Measurements from ENCODE around the gene IGF2BP3. TPM values are rescaled to one million over a fixed set of nuclear protein-coding genes. Genes with fewer than 3 reads are reported as not detected.

IGF2BP3 gene
- total RNA-seq, 4 donors from 2014 or later: 0.13 to 0.35 TPM; not detected in 2

DNA sequence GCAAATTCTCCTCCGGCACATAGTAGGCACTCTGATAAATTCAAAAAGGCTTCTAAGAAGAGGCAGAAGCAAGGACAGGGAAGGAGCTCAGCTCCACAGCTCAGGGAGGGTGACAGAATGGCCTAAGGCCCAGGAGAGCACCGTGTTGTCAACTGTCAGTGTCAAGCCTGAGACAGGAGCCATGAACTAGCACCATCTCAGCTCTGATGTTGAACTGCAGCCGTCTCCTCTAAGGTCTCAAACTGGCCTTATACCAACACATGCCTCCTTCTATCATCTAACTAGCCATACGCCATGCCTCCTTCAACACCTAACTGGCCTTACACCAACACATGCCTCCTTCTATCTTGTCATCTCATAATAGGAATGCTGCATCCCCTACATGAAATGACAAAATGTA lies 73.0 kb downstream of the IGF2BP3 start:
- Histone ChIP-seq H3K4me3 (no peak overlapping the region), H3K27me3 (no peaks in the 10 kb centered on the region), H3K9me3 (no peaks in the 10 kb centered on the region), H3K36me3 (no peaks in the 10 kb centered on the region), H3K27ac (no peak overlapping the region), H3K4me1 (peaks cover 0 to 23% (median 0%) of the 10 kb centered on the region in 3 donors)
- TF ChIP-seq POLR2AphosphoS5 (IDR thresholded peaks at IDR 0.05) (no peak), POLR2A (IDR thresholded peaks at IDR 0.05) (no peak), EP300 (IDR thresholded peaks at IDR 0.05) (no peak)
- TF ChIP-seq, protein P1, sequence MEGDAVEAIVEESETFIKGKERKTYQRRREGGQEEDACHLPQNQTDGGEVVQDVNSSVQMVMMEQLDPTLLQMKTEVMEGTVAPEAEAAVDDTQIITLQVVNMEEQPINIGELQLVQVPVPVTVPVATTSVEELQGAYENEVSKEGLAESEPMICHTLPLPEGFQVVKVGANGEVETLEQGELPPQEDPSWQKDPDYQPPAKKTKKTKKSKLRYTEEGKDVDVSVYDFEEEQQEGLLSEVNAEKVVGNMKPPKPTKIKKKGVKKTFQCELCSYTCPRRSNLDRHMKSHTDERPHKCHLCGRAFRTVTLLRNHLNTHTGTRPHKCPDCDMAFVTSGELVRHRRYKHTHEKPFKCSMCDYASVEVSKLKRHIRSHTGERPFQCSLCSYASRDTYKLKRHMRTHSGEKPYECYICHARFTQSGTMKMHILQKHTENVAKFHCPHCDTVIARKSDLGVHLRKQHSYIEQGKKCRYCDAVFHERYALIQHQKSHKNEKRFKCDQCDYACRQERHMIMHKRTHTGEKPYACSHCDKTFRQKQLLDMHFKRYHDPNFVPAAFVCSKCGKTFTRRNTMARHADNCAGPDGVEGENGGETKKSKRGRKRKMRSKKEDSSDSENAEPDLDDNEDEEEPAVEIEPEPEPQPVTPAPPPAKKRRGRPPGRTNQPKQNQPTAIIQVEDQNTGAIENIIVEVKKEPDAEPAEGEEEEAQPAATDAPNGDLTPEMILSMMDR (IDR thresholded peaks at IDR 0.05): no peak
- 68 to 78% methylated on average over 4 of the region's 4 CpGs for WGBS, 2 donors (ENCODE audit: low coverage in 1 of 2)
- no peak for ATAC-seq

DNA sequence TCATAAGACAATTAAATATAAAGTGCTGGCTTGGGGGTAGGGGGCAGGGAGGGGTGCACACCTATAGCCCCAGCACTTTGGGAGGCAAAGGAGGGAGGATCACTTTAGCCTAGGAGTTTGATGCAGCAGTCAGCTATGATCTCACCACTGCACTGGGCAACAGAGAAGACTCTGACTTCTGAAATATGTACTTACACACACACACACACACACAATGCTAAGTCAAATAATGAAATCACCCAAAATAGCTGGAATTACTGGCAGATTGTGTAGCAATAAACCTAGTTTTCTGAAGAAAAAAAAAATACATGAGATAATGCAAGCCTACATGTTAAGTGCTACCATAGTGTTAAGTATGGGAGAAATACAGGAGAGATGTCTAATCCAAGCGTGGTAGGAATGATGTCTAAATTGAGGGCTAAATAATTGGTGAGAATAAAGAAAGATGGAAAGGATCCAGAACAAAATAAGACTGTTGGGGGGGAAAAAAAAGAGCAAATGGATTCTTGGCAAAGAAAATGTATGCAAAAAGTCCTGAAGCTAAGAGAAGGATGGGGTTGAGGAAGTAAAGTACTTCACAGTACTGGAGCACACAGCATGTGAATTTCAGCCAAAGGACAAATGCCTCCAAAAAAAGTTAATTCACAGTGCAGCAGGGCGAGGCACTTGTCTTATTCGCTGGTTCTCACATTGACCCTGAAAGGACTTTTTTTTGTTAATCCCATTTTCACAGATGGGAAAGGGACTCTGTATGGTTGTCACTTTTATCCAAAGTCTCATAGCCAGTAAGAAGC lies 73.9 kb downstream of the IGF2BP3 start:
- no peak overlapping the region for H3K4me3 ChIP-seq
- 26 to 39% methylated on average over 3 of the region's 3 CpGs for WGBS, 2 donors (ENCODE audit: low coverage in 1 of 2)
- H3K27me3 ChIP-seq: no peaks in the 10 kb centered on the region
- peak; percentile 51 for TF ChIP-seq POLR2AphosphoS5 (IDR thresholded peaks at IDR 0.05)
- TF ChIP-seq, protein P1 (IDR thresholded peaks at IDR 0.05): no peak
- H3K27ac ChIP-seq: no peak overlapping the region
- no peaks in the 10 kb centered on the region for H3K9me3 ChIP-seq
- H3K36me3 ChIP-seq: no peaks in the 10 kb centered on the region
- H3K4me1 ChIP-seq: peaks cover 0 to 23% (median 0%) of the 10 kb centered on the region in 3 donors
- no peak for ATAC-seq

DNA sequence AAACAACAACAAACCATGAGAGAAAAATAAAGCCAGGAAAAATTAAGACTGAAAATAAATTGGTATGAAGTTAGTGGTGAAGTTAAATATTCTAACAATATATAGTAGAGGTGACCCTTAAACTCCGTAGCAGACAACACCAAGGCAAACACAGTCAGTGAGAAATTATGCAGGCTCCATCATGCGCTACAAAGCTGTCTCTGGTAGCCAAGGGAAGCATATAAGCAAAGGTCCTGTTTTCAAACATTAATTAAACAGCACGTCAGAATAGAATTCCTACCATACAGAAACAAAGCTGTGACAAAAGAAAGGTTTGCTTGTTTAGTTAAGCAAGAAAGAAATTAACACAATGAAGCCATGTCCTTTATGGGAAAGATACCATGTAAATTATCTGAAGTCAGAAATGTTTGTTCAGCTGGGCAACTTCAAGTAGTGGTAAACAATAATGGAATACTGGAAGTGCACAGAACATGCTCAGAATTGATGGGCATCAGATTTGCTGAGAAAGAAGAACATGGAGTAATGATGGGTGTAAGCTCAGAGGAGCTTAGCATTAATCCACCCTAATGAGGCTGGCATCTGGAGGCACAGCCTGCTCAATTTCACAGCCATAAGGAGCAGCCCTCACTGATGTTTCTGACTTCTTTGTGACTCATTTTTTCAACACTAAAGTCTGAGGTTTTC lies 75.7 kb downstream of the IGF2BP3 start:
- Histone ChIP-seq H3K36me3 (no peaks in the 10 kb centered on the region), H3K27ac (no peak overlapping the region), H3K4me3 (no peak overlapping the region), H3K27me3 (no peaks in the 10 kb centered on the region), H3K4me1 (peaks cover 0 to 23% (median 0%) of the 10 kb centered on the region in 3 donors), H3K9me3 (no peaks in the 10 kb centered on the region)
- TF ChIP-seq POLR2A (IDR thresholded peaks at IDR 0.05) (no peak), EP300 (IDR thresholded peaks at IDR 0.05) (no peak), POLR2AphosphoS5 (IDR thresholded peaks at IDR 0.05) (peak; percentile 56)
- no peak for ATAC-seq
- 68% methylated on average over 3 of the region's 3 CpGs; no CpG with 5 or more reads in 1 of the 2 donors for WGBS, 2 donors (ENCODE audit: low coverage in 1 of 2)

DNA sequence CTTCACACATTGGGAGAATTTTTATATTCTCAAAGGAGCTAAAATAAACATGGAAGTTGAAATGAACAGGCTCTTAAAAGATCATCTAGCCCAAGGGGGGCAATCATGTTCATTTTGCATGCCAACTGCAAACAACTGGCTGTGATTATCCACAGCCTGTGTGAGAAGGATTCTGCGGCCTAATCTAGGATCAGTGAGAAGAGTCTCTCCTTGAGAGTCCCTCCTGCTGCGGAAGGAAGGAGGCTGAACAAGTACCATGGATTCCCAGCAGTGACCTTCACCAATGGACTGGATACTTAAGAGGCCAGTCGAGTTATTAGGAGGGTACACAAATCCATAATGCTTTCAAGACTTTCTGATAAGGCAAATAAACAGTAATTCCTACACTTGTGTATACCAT lies 76.7 kb downstream of the IGF2BP3 start:
- no peak for ATAC-seq
- H3K4me3 ChIP-seq: no peak overlapping the region
- H3K4me1 ChIP-seq: peaks cover 0 to 23% (median 0%) of the 10 kb centered on the region in 3 donors
- no peaks in the 10 kb centered on the region for H3K36me3 ChIP-seq
- WGBS, 2 donors (ENCODE audit: low coverage in 1 of 2): 83 to 85% methylated on average over 2 to 3 of the region's 3 CpGs
- H3K27me3 ChIP-seq: no peaks in the 10 kb centered on the region
- no peaks in the 10 kb centered on the region for H3K9me3 ChIP-seq
- TF ChIP-seq, protein P1 (IDR thresholded peaks at IDR 0.05): no peak
- no peak for TF ChIP-seq EP300 (IDR thresholded peaks at IDR 0.05)
- no peak for TF ChIP-seq POLR2AphosphoS5 (IDR thresholded peaks at IDR 0.05)
- TF ChIP-seq POLR2A (IDR thresholded peaks at IDR 0.05): no peak
- no peak overlapping the region for H3K27ac ChIP-seq

DNA sequence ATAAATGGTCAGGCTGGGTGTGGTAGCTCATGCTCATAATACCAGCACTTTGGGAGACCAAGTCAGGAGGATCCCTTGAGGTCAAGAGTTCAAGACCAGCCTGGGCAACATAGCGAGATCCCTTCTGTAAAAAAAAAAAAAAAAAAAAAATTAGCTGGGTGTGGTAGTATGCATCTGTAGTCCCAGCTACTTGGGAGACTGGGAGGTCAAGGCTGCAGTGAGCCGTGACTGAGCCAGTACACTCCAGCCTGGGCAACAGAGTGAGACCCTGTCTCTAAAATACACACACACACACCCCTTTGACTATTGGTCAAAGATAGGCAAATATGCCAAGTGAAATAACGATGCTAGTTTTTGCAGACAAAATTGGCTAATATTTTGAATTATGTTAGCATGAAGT lies 80.6 kb downstream of the IGF2BP3 start:
- TF ChIP-seq POLR2A (IDR thresholded peaks at IDR 0.05): no peak
- TF ChIP-seq, protein P1 (IDR thresholded peaks at IDR 0.05): no peak
- TF ChIP-seq POLR2AphosphoS5 (IDR thresholded peaks at IDR 0.05): no peak
- TF ChIP-seq EP300 (IDR thresholded peaks at IDR 0.05): no peak
- Histone ChIP-seq H3K9me3 (no peaks in the 10 kb centered on the region), H3K36me3 (no peaks in the 10 kb centered on the region), H3K4me1 (peaks cover 0 to 6% (median 0%) of the 10 kb centered on the region in 3 donors), H3K27me3 (no peaks in the 10 kb centered on the region), H3K4me3 (no peak overlapping the region), H3K27ac (no peak overlapping the region)
- 84 to 96% methylated on average over 2 to 3 of the region's 3 CpGs for WGBS, 2 donors (ENCODE audit: low coverage in 1 of 2)
- no peak for ATAC-seq

Measured in gastroesophageal sphincter (tissue), 4 donors.